AG04450 (cell line): ENCODE data around the gene MRPS5. TPM values are rescaled to one million over a fixed set of nuclear protein-coding genes. Genes with fewer than 3 reads are reported as not detected.
A peak's percentile ranks its signal among the peaks of the same experiment; 100 is the strongest.

Source experiments
- CTCF ChIA-PET: fragments of 300-600, 350-600 bp; formaldehyde crosslinking; extraction: SDS; loops from one replicate; lab custom pipeline; 2022; ENCODE audit warnings: antibody characterized with exemption, inconsistent platforms; lab: Charles Lee
- POLR2A ChIA-PET: fragments of 350-600 bp; formaldehyde crosslinking; extraction: SDS; loops from one replicate; lab custom pipeline; 2021; ENCODE audit warnings: antibody characterized with exemption, inconsistent platforms; lab: Yijun Ruan, JAX
- DNase-seq: peaks from one replicate; pipeline ENCODE4 v3.0.0-alpha.2; 2011; ENCODE audit warnings: low read depth, low spot score
- H3K27ac ChIP-seq: one replicate; pipeline ENCODE4 v1.5.1; 2012; ENCODE audit warnings: low read depth, low read length, control low read depth
- H3K27me3 ChIP-seq: one replicate; pipeline ENCODE4 v1.6.0; 2012; ENCODE audit warnings: low read length; ENCODE audit not compliant: control insufficient read depth, insufficient read depth
- H3K4me3 ChIP-seq: 2 replicates; pipeline ENCODE4 v1.5.1; 2011; ENCODE audit warnings: mild to moderate bottlenecking, low read depth, low read length, control low read depth
- H3K9me3 ChIP-seq: 2 replicates; pipeline ENCODE4 v1.5.1; 2012; ENCODE audit warnings: low read length; ENCODE audit not compliant: control insufficient read depth, insufficient read depth
- CTCF ChIP-seq: IDR thresholded peaks from 2 replicates; pipeline ENCODE4 v1.5.1; 2011; ENCODE audit warnings: low read depth, low read length, control low read depth, inconsistent platforms
- polyA minus RNA-seq: library from RNA; depleted of rRNA, polyadenylated mRNA; stranded (reverse); fragments of >200 nt; gene quantifications from 2 replicates; pipeline ENCODE4 v1.2.3, GENCODE V29; 2011; rRNA and poly(A)+ RNA removed
- polyA plus RNA-seq: library from polyadenylated mRNA; depleted of rRNA; stranded (reverse); fragments of >200 nt; gene quantifications from 2 replicates; pipeline ENCODE4 v1.2.3, GENCODE V29; 2011; rRNA removed

MRPS5 gene
- polyA plus RNA-seq: 50.2 and 55.7 TPM in 2 replicates
- 33.1 and 38.9 TPM in 2 replicates for polyA minus RNA-seq

GRCh38 chr2:95121407-95122196, at the start of gene MRPS5:
MRPS5 (minus strand) TSS chr2:95121808; CDS start chr2:95121791, 17 bp downstream.
- Histone ChIP-seq H3K9me3 (no peaks in the 10 kb centered on the region), H3K4me3 (peak within 1 kb of the TSS; percentile 99), H3K27me3 (no peaks in the 10 kb centered on the region), H3K27ac (peak within 1 kb of the TSS; percentile 77)
- TF ChIP-seq CTCF: 0 out of 2 replicates have a peak, but pooled peaks have one; percentile 10
- ChIA-PET POLR2A (interaction anchor here (0.6 to 2.1 kb wide), 5 partner anchors 13 to 45 kb away, joined by 3 to 10 read pairs (median 5); partner anchors contain the start of genes ZNF2 and ZNF514), CTCF (interaction anchor here (0.6 to 1.2 kb wide), 6 partner anchors 20 to 136 kb away, joined by 3 to 4 read pairs (median 3); no protein-coding TSS in a partner anchor)
- peak; percentile 3 for DNase-seq

- no peak for DNase-seq
- H3K9me3 ChIP-seq: no peaks in the 10 kb centered on the region
- no peak overlapping the region for H3K27ac ChIP-seq
- POLR2A ChIA-PET: interaction anchor here (0.9 to 1.2 kb wide), 2 partner anchors 45 kb away, joined by 4 to 9 read pairs; partner anchors contain the start of gene MRPS5
- TF ChIP-seq CTCF: no peak
- no peaks in the 10 kb centered on the region for H3K27me3 ChIP-seq
- CTCF ChIA-PET: interaction anchor here (1.6 to 1.7 kb wide), 2 partner anchors 12 to 51 kb away, joined by 6 read pairs; no protein-coding TSS in a partner anchor
- H3K4me3 ChIP-seq: peak overlapping the region; percentile 99
Measured at GRCh38 chr2:95166065-95166763, 44.6 kb upstream of the MRPS5 start.

- Histone ChIP-seq H3K27ac (peak within 1 kb of the TSS; percentile 88), H3K27me3 (no peaks in the 10 kb centered on the region), H3K9me3 (no peaks in the 10 kb centered on the region), H3K4me3 (peak within 1 kb of the TSS; percentile 99)
- peak; percentile 94 for DNase-seq
- ChIA-PET POLR2A (interaction anchor here (0.6 to 1.2 kb wide), 3 partner anchors 11 to 1235 kb away, joined by 3 to 9 read pairs (median 3); partner anchors contain the start of gene MRPS5), CTCF (interaction anchor here (1.6 to 1.8 kb wide), 3 partner anchors 11 to 180 kb away, joined by 6 read pairs; no protein-coding TSS in a partner anchor)
- TF ChIP-seq CTCF: no peak
Measured at GRCh38 chr2:95165371-95166064, 43.9 kb upstream of the MRPS5 start, which contains the start of gene ZNF2. ZNF2 (plus strand) TSS chr2:95165809; CDS start chr2:95176227, 10,418 bp downstream.

- TF ChIP-seq CTCF: no peak
- H3K27me3 ChIP-seq: no peaks in the 10 kb centered on the region
- ChIA-PET POLR2A (interaction anchor here (0.7 to 1.2 kb wide), 3 partner anchors 11 to 49 kb away, joined by 3 to 9 read pairs (median 4); partner anchors contain the start of gene MRPS5), CTCF (interaction anchor here (1.6 to 1.8 kb wide), 2 partner anchors 11 to 180 kb away, joined by 6 read pairs; no protein-coding TSS in a partner anchor)
- H3K27ac ChIP-seq: peak overlapping the region; percentile 88
- H3K4me3 ChIP-seq: peak overlapping the region; percentile 99
- no peak for DNase-seq
- H3K9me3 ChIP-seq: no peaks in the 10 kb centered on the region
Measured at GRCh38 chr2:95165030-95165370, 43.4 kb upstream of the MRPS5 start.
